Kidney glomerular epithelial cell (primary cell): ENCODE measurements around the gene APBB1IP.
A peak's percentile ranks its signal among the peaks of the same experiment; 100 is the strongest.
"Not testable (repeated sequence)": the region's sequence is repeated elsewhere in the genome, so short reads cannot be mapped to it uniquely, and the experiment has no call there.

Experiments used
- DNase-seq: peaks from one replicate; lab custom pipeline; 2025; lab: John Stamatoyannopoulos, UW

The APBB1IP gene, protein sequence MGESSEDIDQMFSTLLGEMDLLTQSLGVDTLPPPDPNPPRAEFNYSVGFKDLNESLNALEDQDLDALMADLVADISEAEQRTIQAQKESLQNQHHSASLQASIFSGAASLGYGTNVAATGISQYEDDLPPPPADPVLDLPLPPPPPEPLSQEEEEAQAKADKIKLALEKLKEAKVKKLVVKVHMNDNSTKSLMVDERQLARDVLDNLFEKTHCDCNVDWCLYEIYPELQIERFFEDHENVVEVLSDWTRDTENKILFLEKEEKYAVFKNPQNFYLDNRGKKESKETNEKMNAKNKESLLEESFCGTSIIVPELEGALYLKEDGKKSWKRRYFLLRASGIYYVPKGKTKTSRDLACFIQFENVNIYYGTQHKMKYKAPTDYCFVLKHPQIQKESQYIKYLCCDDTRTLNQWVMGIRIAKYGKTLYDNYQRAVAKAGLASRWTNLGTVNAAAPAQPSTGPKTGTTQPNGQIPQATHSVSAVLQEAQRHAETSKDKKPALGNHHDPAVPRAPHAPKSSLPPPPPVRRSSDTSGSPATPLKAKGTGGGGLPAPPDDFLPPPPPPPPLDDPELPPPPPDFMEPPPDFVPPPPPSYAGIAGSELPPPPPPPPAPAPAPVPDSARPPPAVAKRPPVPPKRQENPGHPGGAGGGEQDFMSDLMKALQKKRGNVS

DNA sequence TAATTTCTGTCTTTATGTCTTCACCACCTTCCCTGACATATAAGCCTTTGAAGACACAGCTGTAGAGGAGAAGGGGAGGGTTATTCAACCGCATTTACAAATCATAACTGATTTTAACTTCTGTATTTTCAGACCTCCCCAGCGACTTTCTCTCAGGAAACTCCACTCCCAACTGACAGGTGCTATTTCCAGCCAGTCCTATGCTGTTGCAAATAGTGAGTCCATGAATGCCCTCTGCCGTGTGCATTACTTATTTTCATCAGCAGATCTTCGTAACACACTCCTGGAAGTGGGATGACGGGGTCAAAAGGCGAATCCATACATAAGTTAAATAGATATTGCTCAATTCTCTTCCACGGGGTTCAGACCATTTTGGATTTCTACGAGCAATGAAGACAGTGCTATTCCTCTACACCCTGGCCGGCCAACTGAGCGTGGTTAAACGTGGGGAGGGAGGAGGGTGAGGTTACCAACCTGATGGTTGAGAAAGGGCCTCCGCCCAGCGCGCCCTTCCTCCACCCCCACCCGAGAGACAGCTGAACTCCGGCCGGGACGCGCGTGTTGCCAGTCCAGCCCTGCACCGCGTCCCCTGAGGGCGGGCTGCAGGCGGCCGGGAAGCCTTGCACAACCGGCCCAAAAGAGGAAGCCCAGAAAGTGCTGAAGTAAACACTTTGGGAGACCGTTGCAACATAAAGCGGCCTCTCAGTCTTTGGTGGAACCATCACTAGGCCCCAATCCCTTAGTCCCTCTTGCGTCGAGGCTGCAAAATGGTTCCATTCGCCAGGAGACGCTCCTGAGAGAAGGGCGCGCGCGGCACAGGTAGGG is at the start of gene APBB1IP:
Gene APBB1IP, plus strand, starts transcription at position 705 of the 825 bp plus-strand sequence. CDS start 53,986 bp downstream, outside the sequence.
- no peak for DNase-seq

DNA sequence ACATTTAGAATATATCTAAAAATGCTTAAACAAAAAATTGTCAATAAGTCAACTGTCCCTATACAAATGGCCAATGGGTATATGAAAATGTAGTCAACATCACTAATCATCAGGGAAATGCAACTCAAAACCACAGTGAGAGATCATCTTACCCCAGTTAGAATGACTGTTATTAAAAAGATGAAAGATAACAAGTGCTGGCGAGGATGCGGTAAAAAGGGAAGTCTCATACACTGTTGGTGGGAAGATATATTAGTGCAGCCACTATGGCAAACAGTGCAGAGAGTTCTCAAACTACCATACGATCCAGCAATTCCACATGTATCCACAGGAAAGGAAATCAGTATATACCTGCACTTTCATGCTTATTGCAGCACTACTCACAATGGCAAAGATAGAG is 48.6 kb upstream of the APBB1IP start:
- no peak for DNase-seq

GRCh38 chr10:26391701-26392695 is 46.1 kb upstream of the APBB1IP start:
- DNase-seq: no peak

DNA sequence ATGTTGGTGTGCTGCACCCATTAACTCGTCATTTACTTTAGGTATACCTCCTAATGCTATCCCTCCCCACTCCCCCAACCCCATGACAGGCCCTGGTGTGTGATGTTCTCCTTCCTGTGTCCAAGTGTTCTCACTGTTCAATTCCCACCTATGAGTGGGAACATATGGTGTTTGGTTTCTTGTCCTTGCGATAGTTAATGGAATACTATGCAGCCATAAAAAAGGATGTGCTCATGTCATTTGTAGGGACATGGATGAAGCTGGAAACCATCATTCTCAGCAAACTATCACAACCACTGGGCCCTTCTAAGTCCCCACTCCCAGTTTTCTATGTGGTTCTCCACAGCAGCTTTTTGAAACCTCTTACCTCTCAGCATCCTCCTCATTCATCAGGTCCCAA is 39.8 kb upstream of the APBB1IP start:
- not testable (repeated sequence) for DNase-seq

DNA sequence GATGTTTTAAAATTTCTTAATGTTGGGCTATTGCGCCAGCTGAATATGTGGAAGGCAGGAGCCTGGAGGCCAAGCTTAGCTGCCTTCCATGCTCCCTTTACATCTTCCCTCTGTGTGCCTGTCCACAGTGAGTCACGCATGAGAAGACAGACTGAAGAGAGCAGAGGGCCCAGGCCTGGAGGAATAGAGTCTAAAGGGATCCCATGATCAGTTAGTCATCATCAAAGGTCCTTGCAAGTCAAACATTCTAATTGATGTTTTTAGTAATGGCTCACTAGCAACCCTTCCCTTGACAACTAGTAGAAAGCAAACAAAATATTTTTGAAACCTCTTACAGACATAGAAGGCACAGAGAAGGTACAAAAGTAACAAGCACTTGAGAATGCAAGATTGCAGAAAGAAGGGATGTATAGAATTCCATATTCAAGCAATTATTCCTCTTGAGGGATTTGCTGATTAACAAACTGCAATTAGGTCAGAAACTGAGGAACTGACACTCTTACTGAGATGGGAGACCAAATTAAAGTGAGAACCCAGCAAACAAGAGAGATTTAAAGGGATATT is 30.7 kb upstream of the APBB1IP start:
- DNase-seq: peak; percentile 93

- no peak for DNase-seq
These were observed 29.2 kb upstream of the APBB1IP start for GRCh38 chr10:26408858-26409494.

GRCh38 chr10:26410356-26410755 is 27.8 kb upstream of the APBB1IP start:
- DNase-seq: peak; percentile 13

GRCh38 chr10:26412932-26413331 is 25.2 kb upstream of the APBB1IP start:
- no peak for DNase-seq

- no peak for DNase-seq
These were observed 24.8 kb upstream of the APBB1IP start for GRCh38 chr10:26413375-26413774.

- no peak for DNase-seq
These were observed 21.0 kb upstream of the APBB1IP start for GRCh38 chr10:26417136-26417535.

DNA sequence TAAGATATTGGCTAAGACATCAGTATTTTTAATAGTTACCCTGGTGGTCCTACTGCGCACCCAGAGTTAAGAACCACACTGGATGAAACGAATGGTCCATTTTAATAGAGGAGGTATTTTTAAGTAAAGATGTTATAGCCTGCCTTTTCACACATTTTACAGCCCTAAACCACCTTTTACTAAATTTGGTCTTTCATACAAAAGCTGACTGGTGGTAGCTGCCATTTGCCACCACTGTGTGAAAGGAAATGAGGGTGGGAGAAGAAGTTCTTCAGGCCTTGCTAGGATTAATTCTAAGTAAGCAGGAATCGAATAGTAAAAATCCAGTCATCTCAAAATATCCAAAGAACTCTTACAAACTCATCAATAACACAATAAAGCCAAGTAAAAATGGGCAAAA is 15.2 kb upstream of the APBB1IP start:
- no peak for DNase-seq

DNA sequence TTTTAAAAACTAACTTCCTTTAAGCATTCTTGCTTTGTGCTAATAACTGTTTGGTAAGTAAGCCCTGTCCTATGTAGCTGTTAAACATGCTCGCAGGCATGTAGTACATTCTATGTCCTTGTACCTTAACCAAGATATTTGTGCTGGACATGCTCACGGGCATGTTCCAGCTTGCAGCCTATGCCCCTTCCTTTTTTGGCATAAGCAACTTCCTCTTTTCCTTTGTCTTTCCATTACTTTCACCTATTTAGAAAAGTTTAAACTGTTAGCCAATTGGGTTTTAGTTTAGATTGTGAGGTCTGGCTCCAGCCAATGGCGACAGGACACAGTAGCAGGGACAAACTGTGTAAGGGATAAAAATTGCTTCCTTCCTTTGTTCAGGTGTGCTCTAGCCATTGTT is 14.4 kb upstream of the APBB1IP start:
- no peak for DNase-seq

DNA sequence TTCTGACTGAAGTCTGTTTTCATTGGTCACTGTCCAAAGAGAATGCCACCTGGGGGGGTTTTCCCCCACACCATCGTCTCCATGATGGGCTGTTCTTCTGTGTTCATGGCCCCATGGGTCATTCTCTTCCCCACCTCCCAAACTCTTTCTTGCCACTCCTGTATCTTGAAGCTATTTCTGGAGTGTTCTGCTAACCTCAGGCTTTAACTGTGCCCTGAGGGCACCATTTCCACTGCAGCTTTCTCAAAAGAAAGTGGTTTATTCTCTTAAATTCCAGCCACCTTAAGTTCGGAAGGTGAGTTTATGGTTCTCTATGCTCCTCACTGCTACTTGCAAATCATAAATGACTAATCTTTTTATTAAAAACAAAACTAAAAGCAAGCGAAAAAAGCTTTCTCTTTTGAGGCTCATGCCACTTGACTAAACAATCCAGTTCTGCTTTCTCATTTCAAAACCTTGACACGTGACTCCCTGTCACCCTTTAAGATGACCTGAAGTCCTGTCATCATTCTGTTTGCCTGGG is 7.4 kb upstream of the APBB1IP start:
- no peak for DNase-seq

DNA sequence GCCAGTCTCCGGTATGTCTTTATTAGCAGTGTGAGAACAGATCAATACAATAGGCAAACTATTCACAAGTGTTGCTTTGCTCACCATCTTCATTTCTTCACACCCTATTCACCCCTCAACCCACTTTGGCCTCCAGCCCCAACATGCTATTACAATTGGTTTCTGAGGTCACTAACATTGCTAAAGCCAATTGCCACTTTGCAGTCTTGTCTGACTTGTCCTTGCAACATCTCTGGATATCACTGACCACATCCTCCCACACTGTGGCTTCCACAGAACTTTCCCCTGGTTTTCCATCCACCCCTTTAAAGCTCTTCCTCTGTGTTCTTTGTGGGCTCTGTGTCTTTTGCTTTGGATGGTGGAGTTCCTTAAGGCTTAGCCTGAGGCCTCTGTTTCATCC is 5.2 kb upstream of the APBB1IP start:
- no peak for DNase-seq

- DNase-seq: no peak
These were observed 2.3 kb upstream of the APBB1IP start for GRCh38 chr10:26435852-26436251.

- no peak for DNase-seq
These were observed 1.3 kb upstream of the APBB1IP start for GRCh38 chr10:26436848-26437247.

GRCh38 chr10:26438534-26439341 is 597 bp downstream of the APBB1IP start:
- DNase-seq: no peak

DNA sequence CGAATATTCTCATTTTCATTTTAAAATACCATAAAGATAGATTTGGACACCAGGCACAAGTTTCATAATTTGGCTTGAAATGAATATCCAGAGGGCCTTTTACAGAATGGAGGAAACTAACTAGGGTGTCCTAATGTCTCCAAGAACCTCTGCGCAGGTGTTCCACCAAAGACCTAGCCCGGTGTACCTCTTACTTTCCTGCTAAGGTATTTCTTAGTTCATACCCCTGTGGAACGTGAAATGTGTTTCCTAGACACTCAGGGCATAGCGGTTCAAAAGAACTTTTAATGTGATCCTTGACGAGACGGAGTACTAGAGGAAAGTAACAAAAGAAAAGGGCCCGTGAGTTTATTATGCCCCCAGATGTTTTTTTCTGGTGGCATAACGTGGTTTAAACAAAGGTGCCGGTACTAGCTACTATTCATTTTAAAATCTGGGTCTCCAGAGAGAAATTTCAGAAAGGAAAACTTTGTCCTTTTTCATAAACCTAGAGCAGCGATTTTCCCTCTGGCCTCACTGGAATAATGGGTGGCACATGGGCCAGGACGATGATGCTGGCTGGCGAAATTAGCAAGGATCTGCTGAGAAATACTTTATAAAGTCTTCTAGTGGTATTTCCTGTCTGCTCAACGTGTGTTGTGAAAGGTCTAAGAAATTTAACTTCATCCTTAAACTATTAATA is 1.4 kb downstream of the APBB1IP start:
- DNase-seq: no peak

- DNase-seq: no peak
These were observed 1.9 kb downstream of the APBB1IP start for GRCh38 chr10:26440088-26440470.
